ENCODE data around the gene EHBP1L1. TPM values are rescaled to one million over a fixed set of nuclear protein-coding genes. Genes with fewer than 3 reads are reported as not detected.

Gene EHBP1L1
- total and polyA plus RNA-seq, 4 donors, result 49.8 to 154 (median 91.8) TPM

DNA sequence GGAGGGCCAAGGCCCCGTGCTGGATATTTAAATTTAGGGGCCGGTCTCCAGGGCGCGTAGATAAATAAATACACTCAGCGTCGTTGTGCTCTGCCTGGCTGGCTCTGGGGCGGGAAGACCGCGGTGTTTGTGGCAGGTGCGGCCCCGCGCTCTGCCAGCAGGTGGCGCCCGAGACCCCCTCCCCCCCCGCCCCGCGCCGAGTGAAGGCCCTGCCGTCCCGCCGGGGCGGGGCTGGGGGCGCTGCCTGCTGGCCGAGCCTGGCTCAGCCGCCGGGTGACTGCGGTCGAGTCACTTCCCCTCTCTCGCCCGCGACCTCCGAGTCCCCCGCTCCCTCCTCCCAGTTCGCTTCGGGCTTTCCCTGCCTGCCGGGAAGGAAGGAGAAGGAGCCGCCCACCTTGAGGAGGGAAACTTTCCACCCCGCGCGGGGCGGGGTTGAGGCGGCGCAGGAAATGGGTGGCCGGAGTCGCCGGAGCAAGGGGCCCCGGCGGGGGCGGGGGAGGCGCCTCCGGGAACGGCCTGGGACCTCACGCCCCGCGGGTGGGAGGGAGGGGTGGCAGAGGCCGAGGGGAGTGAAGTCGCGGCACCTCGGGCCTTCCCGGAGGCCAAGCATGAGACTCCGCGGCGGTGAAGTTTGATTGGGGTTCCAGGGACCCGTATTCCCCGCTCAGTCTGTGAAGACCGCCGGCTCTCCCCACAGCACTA, 1.6 kb upstream of the EHBP1L1 start:
- DNase-seq, result peak; percentile 80 to 92 (median 92)
- WGBS, 2 donors, result 0 to 1% methylated on average over 47 to 66 of the region's 67 CpGs
- no peaks in the 10 kb centered on the region for H3K27me3 ChIP-seq (ENCODE audit: control insufficient read depth in 3 of 3, insufficient read depth in 3 of 3, low read length in 2 of 3)
- no peaks in the 10 kb centered on the region for H3K9me3 ChIP-seq (ENCODE audit: control insufficient read depth in 4 of 4, insufficient read depth in 3 of 4, low read length in 3 of 4)
- no peak overlapping the region for H3K9ac ChIP-seq (ENCODE audit: insufficient read depth in 1 of 2, low read length in 2 of 2)
- H3K4me3 ChIP-seq, result peak overlapping the region; percentile 40
- TF ChIP-seq, protein P1, sequence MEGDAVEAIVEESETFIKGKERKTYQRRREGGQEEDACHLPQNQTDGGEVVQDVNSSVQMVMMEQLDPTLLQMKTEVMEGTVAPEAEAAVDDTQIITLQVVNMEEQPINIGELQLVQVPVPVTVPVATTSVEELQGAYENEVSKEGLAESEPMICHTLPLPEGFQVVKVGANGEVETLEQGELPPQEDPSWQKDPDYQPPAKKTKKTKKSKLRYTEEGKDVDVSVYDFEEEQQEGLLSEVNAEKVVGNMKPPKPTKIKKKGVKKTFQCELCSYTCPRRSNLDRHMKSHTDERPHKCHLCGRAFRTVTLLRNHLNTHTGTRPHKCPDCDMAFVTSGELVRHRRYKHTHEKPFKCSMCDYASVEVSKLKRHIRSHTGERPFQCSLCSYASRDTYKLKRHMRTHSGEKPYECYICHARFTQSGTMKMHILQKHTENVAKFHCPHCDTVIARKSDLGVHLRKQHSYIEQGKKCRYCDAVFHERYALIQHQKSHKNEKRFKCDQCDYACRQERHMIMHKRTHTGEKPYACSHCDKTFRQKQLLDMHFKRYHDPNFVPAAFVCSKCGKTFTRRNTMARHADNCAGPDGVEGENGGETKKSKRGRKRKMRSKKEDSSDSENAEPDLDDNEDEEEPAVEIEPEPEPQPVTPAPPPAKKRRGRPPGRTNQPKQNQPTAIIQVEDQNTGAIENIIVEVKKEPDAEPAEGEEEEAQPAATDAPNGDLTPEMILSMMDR (IDR thresholded peaks at IDR 0.05; ENCODE audit: control extremely low read depth, extremely low read depth), result peak; percentile 62
- H3K27ac ChIP-seq (ENCODE audit: low read depth in 1 of 2, low read length in 1 of 2), result peak overlapping the region; percentile 58 to 95
- peaks cover 5 to 60% (median 28%) of the 10 kb centered on the region in 5 donors for H3K4me1 ChIP-seq (ENCODE audit: control insufficient read depth in 5 of 5, insufficient read depth in 5 of 5, low read length in 5 of 5)
- peaks cover 0 to 10% (median 3%) of the 10 kb centered on the region in 4 donors for H3K36me3 ChIP-seq (ENCODE audit: control insufficient read depth in 4 of 4, insufficient read depth in 4 of 4, low read length in 4 of 4)
- peak; percentile 60 for ATAC-seq (ENCODE audit: insufficient read depth, low FRiP score)

DNA sequence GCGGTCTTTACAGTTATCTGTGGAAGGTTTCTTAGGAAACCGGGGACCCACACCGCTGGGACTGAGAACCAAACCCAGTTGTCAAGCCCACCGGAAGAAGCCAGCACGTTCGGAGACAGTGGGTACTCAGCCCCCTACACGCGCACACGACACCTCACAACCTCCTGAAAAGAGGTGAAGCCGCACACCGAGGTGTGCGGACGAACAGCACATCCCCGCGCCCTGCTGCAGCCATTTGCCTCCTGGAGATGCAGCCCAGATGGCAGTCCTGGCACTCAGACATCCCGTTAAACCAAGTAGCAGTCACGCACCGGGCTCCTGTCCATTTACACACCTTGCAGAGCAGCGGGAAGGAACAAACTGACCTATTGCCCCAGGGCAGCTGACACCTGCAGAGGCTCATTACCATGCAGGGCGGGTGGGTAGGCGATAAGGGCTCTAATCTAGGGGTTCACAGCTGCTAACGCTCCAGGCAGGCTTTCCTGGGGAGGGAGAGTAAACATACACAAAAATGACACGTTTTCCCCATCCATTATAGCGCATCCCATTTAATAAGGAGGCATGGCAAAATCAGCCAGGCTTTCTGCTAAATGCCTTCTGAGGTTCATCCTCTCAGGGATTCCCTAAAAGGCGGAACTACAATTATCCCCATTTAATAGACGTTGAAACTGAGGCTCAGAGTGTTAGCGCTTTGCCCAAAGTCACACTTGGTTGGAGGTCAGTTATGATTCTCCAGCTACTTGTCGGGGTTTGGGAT, 864 bp upstream of the EHBP1L1 start:
- Histone ChIP-seq H3K9me3 (ENCODE audit: control insufficient read depth in 4 of 4, insufficient read depth in 3 of 4, low read length in 3 of 4) (peaks cover 0 to under 1% (median 0%) of the 10 kb centered on the region in 4 donors), H3K4me1 (ENCODE audit: control insufficient read depth in 5 of 5, insufficient read depth in 5 of 5, low read length in 5 of 5) (peaks cover 5 to 55% (median 28%) of the 10 kb centered on the region in 5 donors), H3K27me3 (ENCODE audit: control insufficient read depth in 3 of 3, insufficient read depth in 3 of 3, low read length in 2 of 3) (no peaks in the 10 kb centered on the region), H3K9ac (ENCODE audit: insufficient read depth in 1 of 2, low read length in 2 of 2) (no peak overlapping the region), H3K4me3 (peak overlapping the region; percentile 42), H3K27ac (ENCODE audit: low read depth in 1 of 2, low read length in 1 of 2) (peak overlapping the region; percentile 58 to 92), H3K36me3 (ENCODE audit: control insufficient read depth in 4 of 4, insufficient read depth in 4 of 4, low read length in 4 of 4) (peaks cover 0 to 13% (median 6%) of the 10 kb centered on the region in 4 donors)
- WGBS, 2 donors, result 12 to 20% methylated on average over 28 of the region's 28 CpGs
- TF ChIP-seq, protein P1 (IDR thresholded peaks at IDR 0.05; ENCODE audit: control extremely low read depth, extremely low read depth), result no peak
- ATAC-seq (ENCODE audit: insufficient read depth, low FRiP score) (no peak), DNase-seq (no peak)

DNA sequence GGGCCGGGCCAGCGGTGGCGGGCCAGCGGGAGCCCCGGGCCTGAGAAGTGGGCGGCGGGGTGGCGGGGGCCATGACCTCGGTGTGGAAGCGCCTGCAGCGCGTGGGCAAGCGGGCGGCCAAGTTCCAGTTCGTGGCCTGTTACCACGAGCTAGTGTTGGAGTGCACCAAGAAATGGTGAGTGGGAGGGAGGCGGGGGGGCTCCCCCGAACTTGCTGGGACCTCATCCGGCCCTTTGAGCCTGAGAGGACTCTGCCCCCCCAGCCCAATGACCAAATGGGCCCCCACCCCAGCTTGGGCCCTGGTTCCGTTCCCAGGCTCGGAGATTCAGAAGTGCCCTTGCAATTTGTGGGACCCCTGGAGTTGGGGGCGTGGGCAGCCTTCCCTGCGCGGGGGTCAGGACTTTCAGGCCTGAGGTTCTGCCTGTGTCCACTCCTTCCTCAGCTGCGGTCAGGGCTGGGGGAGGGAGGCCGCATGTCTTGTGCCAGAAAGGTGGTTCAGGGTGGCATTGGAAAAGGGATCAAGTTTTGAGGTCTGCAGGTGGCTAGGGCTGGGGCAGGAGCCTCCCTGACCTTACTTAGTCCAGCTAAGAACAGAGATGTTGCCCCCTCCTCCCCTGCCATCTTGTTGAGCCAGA, 496 bp downstream of the EHBP1L1 start:
- Histone ChIP-seq H3K36me3 (ENCODE audit: control insufficient read depth in 4 of 4, insufficient read depth in 4 of 4, low read length in 4 of 4) (peaks cover 0 to 25% (median 7%) of the 10 kb centered on the region in 4 donors), H3K4me1 (ENCODE audit: control insufficient read depth in 5 of 5, insufficient read depth in 5 of 5, low read length in 5 of 5) (peaks cover under 1 to 47% (median 24%) of the 10 kb centered on the region in 5 donors), H3K4me3 (peak overlapping the region; percentile 65), H3K9ac (ENCODE audit: insufficient read depth in 1 of 2, low read length in 2 of 2) (no peak overlapping the region), H3K27me3 (ENCODE audit: control insufficient read depth in 3 of 3, insufficient read depth in 3 of 3, low read length in 2 of 3) (no peaks in the 10 kb centered on the region), H3K27ac (ENCODE audit: low read depth in 1 of 2, low read length in 1 of 2) (peak overlapping the region; percentile 77 to 90), H3K9me3 (ENCODE audit: control insufficient read depth in 4 of 4, insufficient read depth in 3 of 4, low read length in 3 of 4) (peaks cover 0 to 3% (median 0%) of the 10 kb centered on the region in 4 donors)
- WGBS, 2 donors, result 8 to 9% methylated on average over 25 to 26 of the region's 26 CpGs
- ATAC-seq (ENCODE audit: insufficient read depth, low FRiP score) (no peak), DNase-seq (no peak)
- TF ChIP-seq, protein P1 (IDR thresholded peaks at IDR 0.05; ENCODE audit: control extremely low read depth, extremely low read depth), result no peak
